Mucosa of descending colon (tissue), 3 donors: Measurements from ENCODE around the gene NR4A3. TPM values are rescaled to one million over a fixed set of nuclear protein-coding genes. Genes with fewer than 3 reads are reported as not detected.
"Not testable (repeated sequence)": the region's sequence is repeated elsewhere in the genome, so short reads cannot be mapped to it uniquely, and the experiment has no call there.

Experiments used
- ATAC-seq: fragments of 200-7000 bp; cut with Tn5 transposase; one replicate; pipeline ENCODE4 v1.9.1; 2020; ENCODE audit warnings: mild to moderate bottlenecking, moderate library complexity
- DNase-seq, 3 donors: peaks; one replicate each; pipeline ENCODE4 v3.0.0-alpha.2; 2020
- H3K36me3 ChIP-seq: fragments of 200-600 bp; one replicate; pipeline ENCODE4 v1.8.0; 2021; ENCODE audit warnings: low read depth, mild to moderate bottlenecking
- H3K4me1 ChIP-seq: fragments of 200-600 bp; one replicate; pipeline ENCODE4 v1.8.0; 2021; ENCODE audit warnings: low read depth, mild to moderate bottlenecking
- H3K4me3 ChIP-seq: fragments of 200-600 bp; one replicate; pipeline ENCODE4 v1.8.0; 2021; ENCODE audit warnings: mild to moderate bottlenecking
- H3K9me3 ChIP-seq: fragments of 200-600 bp; one replicate; pipeline ENCODE4 v1.8.0; 2021; ENCODE audit warnings: mild to moderate bottlenecking
- intact Hi-C, 2 donors: fragments of 100-400 bp; cut with DNase I in 1 of 2; cut with micrococcal nuclease in 1 of 2; formaldehyde crosslinking; loops; one replicate each; pipeline versions ENCODE4 v1.11.0 to v1.11.1; 2022; cut with DNase I, micrococcal nuclease
- total RNA-seq, 3 donors: library from RNA; stranded (reverse); fragmentation: NEBNext Ultra II Directional in 2 of 3; extraction: Animal tissue kit (Norgen Biotek cat#: 25700) in 2 of 3; gene quantifications; one replicate each; pipeline versions ENCODE4 v1.2.1 to v1.2.4, GENCODE V29; 2021 to 2023
- TF ChIP-seq, protein P1 (sequence below): fragments of 200-600 bp; IDR thresholded peaks from one replicate; pipeline ENCODE4 v1.8.0; 2022; ENCODE audit warnings: antibody characterized with exemption, mild to moderate bottlenecking
- donor health status: DM: no; HTN: no; CAD: no; lungs with moderate emphysema.
- donor health status: DM: no; HTN: no; CAD: no.
- donor health status: DM: no; HTN: yes; CAD: no.

NR4A3 gene
- total RNA-seq, 3 donors from 2014 or later, result 0.51 to 25.0 (median 0.69) TPM

DNA sequence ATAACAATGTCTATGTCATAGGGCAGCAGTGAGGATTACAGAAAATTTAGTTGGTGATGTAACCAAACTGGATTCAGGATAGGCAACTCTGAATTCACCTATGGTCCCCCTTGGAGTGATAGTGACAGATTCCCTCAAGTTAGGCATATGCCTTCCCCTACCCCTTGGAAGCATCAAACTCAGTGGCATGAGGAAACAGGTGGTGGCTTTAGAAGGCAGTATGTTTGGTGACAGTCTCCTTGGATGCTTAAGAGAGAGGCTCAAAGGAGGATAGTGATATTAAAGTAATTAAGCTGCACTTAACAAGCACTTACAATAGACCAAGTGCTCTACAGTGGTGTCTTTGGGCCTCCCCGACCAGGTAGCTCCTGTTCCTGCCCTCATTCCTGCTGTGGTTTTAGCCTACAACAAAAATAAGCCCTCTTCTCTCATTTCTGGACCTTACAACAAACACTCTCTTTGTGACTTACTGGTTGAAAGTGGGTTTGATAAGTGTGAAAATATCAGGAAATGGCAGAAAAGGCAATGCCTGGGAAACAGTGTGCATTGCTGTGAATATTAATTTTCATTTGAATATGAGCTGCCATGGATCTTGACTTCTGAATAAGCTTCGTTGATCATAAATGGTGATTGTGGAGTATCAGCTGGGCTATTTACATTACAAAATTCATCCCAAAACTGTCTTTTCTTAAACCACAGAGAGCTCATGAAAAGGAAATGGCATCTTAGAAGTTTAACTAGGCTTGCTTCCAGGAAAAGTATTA, 29.2 kb downstream of the NR4A3 start:
- DNase-seq (no peak), ATAC-seq (no peak)
- Histone ChIP-seq H3K9me3 (no peaks in the 10 kb centered on the region), H3K4me1 (no peaks in the 10 kb centered on the region), H3K4me3 (no peak overlapping the region), H3K36me3 (no peaks in the 10 kb centered on the region)
- TF ChIP-seq, protein P1, sequence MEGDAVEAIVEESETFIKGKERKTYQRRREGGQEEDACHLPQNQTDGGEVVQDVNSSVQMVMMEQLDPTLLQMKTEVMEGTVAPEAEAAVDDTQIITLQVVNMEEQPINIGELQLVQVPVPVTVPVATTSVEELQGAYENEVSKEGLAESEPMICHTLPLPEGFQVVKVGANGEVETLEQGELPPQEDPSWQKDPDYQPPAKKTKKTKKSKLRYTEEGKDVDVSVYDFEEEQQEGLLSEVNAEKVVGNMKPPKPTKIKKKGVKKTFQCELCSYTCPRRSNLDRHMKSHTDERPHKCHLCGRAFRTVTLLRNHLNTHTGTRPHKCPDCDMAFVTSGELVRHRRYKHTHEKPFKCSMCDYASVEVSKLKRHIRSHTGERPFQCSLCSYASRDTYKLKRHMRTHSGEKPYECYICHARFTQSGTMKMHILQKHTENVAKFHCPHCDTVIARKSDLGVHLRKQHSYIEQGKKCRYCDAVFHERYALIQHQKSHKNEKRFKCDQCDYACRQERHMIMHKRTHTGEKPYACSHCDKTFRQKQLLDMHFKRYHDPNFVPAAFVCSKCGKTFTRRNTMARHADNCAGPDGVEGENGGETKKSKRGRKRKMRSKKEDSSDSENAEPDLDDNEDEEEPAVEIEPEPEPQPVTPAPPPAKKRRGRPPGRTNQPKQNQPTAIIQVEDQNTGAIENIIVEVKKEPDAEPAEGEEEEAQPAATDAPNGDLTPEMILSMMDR, result no peak
- intact Hi-C loops, result no loop called here

DNA sequence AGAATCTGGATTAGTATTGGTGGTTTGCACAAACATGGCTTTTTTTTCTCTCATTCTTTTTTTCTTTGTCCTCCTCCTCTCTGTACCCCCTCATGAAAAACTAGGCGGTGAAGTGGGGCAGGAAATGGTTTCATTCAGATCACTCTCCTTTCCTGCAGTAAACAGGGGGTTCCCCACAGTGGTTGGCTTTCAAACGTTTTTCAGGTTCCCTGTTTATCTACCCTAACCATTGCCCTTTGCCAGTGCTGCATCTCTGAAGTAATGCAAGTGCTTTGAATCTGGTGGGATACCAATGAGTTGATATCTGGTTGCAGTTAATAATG, 29.8 kb downstream of the NR4A3 start:
- Histone ChIP-seq H3K36me3 (no peaks in the 10 kb centered on the region), H3K9me3 (no peaks in the 10 kb centered on the region), H3K4me3 (no peak overlapping the region), H3K4me1 (no peaks in the 10 kb centered on the region)
- intact Hi-C loops, result no loop called here
- DNase-seq, result peak in 1 of 3 donors; percentile 25
- TF ChIP-seq, protein P1, result no peak
- ATAC-seq, result peak; percentile 55

DNA sequence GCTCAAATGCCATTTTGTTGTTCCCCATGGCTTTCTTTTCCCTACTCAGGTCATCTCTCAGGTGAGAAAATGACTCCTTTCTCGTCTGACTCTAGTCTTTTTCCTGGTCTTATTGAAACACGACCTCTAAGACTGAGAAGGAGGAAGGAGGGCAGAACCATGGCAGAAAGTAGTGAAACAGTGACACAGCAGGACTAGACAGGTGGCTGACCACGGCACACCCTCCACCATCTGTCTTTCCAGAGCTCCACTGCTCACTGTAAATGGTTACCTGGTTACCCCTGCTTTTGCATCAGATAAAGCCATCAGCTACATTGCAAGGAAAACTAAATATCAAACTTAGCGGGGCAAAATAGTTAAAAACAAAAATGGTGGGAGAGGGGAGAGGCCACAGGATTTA, 30.9 kb downstream of the NR4A3 start:
- TF ChIP-seq, protein P1, result no peak

DNA sequence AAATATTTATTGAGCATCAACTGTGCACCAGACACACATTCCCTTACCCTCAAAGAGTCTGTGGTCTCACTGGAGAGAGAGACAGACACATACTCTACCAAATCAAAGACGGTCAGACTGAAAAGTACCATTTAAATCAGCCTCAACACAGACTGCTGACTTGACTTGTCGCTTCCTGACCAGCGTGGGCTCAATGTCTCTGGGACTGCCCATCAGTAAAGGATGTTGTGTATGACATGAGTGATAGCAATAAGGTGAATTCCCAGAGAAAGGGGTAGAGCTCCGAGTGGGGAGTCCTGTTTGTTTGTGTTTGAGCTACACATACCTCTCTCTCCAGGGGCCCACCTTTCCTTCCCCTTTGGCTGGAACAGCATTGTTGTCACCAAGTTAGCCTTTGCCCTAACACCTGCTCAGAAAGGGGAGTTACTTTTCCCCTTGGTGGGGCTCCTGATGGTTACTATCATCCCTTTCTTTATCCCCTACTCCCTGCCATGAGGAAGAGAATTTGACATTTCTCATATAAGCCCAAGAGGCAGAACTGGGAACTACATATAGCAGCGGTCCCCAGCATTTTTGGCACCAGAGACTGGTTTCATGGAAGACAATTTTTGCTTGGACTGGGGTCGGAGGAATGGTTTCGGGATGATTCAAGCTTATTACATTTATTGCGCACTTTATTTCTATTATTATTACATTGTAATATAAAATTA, 33.9 kb downstream of the NR4A3 start:
- TF ChIP-seq, protein P1, result no peak
- Histone ChIP-seq H3K36me3 (no peaks in the 10 kb centered on the region), H3K9me3 (no peaks in the 10 kb centered on the region), H3K4me1 (no peaks in the 10 kb centered on the region), H3K4me3 (no peak overlapping the region)
- ATAC-seq (no peak), DNase-seq (no peak)
- intact Hi-C loops, result no loop called here

More for the DNA sequence above, 30.9 kb downstream of the NR4A3 start:
- DNase-seq (no peak), ATAC-seq (peak; percentile 31)
- no peaks in the 10 kb centered on the region for H3K9me3 ChIP-seq
- H3K36me3 ChIP-seq, result no peaks in the 10 kb centered on the region
- no peaks in the 10 kb centered on the region for H3K4me1 ChIP-seq
- H3K4me3 ChIP-seq, result no peak overlapping the region
- intact Hi-C loops, result no loop called here

DNA sequence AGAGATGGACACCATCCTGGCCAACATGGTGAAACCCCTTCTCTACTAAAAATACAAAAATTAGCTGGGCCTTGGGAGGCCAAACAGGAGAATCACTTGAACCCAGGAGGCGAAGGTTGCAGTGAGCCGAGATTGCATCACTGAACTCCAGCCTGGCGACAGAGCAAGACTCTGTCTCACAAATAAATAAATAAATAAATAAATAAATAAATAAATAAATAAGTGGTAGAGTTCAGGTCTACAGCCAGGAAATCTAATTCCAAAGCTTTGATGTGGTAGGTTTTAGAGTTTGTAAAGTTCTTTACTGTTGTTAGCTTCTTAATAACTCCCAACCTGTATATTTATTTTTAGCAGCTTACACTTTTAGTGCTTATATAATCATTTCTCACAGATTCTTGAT, 35.9 kb downstream of the NR4A3 start:
- H3K9me3 ChIP-seq, H3K36me3 ChIP-seq, intact Hi-C loops, ATAC-seq, H3K4me3 ChIP-seq, H3K4me1 ChIP-seq, DNase-seq: not testable (repeated sequence)

DNA sequence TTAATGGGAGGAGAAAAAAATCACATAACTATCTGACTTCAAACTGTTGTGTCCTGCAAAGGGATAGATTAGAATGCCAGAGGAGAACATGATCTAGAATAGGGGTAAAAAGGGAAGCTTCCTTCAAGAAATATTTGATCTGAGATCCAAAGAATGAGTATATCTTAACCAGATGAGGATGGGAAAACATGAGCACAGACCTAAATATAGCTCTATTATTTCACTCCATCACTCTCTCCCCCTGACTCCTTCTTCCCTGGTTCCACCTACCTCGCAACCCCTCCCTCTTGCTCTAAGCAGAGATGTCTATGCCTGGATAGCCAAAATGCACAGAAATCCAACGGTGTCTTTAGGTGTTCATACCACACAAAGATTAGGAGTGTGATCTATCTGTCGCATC, 36.4 kb downstream of the NR4A3 start:
- no peaks in the 10 kb centered on the region for H3K9me3 ChIP-seq
- H3K4me1 ChIP-seq, result no peaks in the 10 kb centered on the region
- H3K4me3 ChIP-seq, result no peak overlapping the region
- H3K36me3 ChIP-seq, result no peaks in the 10 kb centered on the region
- DNase-seq, result no peak
- ATAC-seq, result no peak
- intact Hi-C loops, result no loop called here
- TF ChIP-seq, protein P1, result no peak
